Measurements from ENCODE around the gene CUX1.
"Not testable (repeated sequence)": the region's sequence is repeated elsewhere in the genome, so short reads cannot be mapped to it uniquely, and the experiment has no call there.

Gene CUX1

DNA sequence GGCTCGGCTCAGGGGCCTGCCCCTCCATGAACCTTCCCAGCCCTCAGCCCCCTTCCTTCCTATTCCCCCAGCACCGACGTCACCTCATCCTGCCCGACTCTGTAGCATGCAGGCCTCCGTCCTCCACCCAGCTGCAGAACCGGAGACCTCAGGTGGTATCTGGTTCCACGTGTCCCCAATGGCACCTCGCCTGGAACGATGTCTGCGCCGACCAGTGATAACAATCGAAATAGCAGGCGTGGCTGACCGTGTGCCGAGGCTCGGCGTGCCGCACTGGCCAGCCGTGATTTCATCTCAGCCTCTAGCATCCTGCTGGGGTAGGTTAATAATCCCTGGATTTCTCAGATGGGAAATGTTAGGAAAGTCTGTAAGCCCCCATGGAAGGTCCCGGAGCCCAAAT lies 171.7 kb downstream of the CUX1 start:
- DNase-seq, result no peak

DNA sequence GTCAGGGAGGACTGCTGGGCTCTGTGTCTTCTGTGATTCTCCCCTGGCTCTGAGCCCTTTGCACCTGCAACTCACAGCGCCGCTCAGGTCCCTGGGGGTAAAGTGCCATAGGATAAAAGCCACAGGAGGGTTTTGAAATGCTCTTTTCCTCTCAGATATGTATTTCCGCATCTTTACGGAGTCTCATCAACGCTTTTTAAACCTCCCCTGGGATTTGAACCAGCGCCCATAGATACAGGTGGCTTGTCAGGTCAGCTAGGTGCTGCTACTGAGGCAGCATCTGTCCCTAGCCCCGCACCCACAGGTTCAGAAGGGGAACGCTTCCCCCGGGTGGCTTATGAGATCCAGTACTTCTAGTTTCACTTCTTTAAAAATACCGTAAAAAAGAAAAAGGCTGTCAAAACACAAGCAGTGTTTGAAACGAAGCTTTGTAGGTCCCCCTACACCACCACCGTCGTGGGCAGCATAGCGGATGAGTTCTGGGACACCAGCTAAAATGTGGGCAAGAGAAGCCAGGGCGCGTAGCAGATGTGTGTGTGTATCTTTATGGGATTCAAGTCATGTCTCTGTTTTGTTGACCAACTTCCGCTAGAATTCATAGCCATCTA lies 173.5 kb downstream of the CUX1 start:
- peak; percentile 69 for DNase-seq

DNA sequence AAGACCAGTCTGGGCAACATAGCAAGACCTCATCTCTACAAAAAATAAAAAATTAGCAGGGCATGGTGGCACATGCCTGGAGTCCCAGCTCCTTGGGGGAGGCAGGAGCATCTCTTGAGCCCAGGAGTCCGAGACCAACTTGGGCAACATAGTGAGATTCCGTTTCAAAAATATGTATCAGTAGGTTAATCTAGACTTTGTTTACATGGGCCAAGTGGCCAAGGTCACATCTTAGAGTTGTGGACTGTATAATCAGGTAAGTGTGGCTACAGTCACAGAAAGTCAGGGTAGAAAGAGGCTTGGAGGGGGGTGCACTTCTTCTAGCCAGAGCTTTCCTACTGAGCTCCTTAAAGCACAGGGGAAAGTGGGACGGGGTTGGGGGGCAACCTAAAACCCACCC lies 174.4 kb downstream of the CUX1 start:
- DNase-seq, result no peak

DNA sequence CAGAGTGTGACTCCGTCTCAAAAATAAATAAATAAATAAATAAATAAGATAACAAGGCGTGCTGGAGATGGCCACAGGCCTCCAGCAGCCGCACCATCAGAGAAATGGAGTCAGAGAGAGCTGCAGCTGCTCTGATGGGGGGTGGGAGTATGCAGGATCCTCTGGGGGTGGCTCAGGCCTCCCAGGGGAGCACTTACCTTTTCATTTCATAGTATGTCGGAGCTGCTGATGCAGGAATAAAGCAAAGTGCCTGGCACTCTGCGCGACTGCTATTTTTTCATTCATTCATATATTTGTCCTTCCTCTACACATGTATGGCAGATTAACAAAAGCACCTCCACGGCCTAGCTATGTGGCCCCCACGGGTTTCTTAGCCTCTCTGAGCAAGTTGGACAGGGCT lies 175.9 kb downstream of the CUX1 start:
- no peak for DNase-seq

GRCh38 chr7:101995121-101995520 lies 177.7 kb downstream of the CUX1 start:
- no peak for DNase-seq

DNA sequence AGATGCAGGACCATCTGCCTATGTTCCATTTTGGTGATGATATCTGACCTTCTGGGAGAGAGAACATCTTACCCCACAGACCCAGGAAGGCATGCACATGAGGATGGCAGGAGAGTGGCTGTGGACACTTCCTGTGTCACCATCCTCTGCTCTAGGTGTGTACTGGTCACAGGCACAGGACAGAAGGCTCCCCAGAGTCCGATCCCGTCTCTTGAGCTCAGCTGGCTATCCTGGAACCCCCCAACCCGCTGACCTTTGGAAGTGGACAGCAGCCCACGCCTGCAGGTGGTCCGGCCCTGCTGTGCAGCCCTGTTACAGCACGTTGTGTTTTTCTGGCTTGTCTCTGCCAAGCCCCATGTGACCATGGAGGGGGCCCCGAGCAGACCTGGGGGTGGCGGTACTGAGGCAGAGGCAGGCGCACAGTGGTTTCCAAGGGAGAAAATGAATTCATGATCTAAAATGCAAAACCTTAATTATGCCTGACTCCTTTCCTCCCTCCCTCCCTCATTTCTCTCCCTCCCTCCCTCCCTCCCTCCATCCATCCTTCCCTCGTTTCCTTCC lies 178.8 kb downstream of the CUX1 start:
- DNase-seq, result no peak

- DNase-seq, result no peak
Measured at GRCh38 chr7:101996876-101997275, 179.4 kb downstream of the CUX1 start.

DNA sequence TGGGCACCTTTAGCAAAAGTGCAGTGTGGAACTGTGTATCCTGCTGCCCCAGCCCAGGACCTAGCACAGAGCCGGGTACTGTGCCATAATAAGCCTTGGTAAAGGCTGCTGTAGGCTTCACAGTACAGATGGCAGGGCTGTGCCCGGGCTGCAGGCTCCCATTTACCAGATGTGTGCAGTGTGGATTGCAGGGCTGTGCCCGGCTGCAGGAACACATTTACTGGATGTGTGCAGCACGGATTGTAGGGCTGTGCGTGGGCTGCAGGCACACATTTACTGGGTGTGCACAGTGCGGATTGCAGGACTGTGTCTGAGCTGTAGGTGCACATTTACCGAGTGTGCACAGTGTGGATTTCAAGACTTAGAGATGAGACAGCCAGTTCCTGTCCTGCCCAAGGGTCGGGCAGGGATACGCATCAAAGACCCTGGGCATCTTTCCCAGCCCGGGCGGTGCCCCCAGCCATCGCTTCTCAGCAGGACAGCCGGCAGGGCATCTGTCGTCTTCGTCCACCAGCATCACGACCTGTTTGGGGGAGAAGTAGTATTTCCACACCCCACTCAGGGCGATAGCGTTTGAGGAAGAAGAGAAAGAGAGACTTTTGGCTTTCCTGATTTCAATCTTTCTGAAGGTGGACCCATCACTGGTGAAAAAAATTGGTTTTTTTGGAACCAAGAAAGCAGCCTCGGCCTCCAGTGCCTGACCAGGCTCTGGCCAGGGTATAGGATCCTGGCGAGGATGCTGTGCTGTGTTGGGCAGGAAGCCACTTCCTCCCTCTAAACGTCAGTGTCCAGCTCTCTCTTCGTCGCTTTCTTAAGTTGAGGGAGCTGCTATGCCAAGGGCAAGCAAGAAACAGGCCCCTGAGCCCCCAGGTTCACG lies 180.8 kb downstream of the CUX1 start:
- no peak for DNase-seq

- no peak for DNase-seq
Measured at GRCh38 chr7:101998906-101999240, 181.4 kb downstream of the CUX1 start.

- DNase-seq, result no peak
Measured at GRCh38 chr7:101999393-101999792, 182.0 kb downstream of the CUX1 start.

GRCh38 chr7:102000123-102000522 lies 182.7 kb downstream of the CUX1 start:
- DNase-seq, result no peak

GRCh38 chr7:102004229-102004628 lies 186.8 kb downstream of the CUX1 start:
- no peak for DNase-seq

- DNase-seq, result no peak
Measured at GRCh38 chr7:102004848-102005247, 187.4 kb downstream of the CUX1 start.

DNA sequence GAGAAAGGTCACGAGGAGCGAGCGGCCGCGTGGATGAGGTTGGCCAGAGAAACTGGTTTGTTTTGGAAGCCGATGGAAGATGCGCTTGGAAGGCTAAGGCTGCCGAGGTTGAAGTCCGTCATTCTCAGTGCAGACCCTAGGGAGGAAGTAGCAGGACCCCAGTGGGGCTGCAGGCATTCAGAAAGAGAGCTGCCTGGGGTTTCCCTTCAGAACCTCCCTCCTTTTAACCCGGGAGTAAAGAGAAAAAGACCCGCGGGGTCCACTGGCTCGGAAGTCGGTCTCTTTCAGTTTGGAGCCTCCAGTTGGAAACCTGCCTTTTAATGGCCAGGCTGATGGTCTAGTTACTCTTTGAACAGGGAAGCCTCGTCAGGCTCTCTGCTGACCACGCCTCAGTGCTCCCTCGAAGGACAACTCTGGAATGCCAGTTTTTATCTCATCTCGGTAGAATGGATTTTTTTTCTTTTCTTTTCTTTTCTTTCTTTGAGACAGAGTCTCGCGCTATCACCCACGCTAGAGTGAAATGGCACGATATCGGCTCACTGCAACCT lies 188.6 kb downstream of the CUX1 start:
- no peak for DNase-seq

DNA sequence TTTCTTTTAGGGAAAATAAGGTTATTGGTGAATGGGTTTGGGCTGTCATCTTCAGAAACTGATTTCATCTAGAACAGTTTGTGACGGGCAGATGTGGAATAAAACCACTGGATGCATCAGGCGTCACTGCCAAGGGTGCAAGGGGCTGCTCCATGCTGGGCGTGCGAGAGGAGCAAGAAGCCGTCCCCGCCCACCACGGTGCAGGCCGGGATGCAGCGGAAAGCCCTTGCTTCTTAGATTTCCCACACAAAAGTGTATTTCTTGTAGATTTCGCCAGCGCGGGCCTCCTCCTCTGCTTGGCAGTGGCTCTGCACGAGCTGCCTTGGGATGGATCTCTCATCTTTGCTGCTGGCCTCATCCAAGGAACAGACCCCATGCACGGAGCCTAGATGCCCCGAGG lies 189.3 kb downstream of the CUX1 start:
- no peak for DNase-seq

- DNase-seq, result no peak
Measured at GRCh38 chr7:102008535-102009262, 191.3 kb downstream of the CUX1 start.

DNA sequence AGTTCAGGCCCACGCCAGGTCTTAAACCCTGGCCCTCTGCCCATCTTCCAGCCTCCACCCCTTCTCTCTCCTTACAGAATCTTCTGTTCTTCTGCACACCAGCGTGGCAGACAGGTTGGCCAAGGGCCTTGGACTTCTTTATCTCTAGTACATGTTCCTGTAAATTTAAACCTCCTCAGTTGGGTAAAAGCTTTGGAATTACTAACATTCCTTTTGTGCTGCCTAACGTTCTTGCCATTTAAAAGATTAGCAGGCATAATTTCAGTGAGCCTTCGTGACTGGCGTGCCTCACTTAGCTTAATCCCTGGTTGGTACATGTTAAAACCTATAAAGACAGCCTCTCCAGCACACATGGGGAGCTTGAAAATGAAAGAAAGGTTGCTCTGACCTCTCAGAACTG lies 192.2 kb downstream of the CUX1 start:
- no peak for DNase-seq

DNA sequence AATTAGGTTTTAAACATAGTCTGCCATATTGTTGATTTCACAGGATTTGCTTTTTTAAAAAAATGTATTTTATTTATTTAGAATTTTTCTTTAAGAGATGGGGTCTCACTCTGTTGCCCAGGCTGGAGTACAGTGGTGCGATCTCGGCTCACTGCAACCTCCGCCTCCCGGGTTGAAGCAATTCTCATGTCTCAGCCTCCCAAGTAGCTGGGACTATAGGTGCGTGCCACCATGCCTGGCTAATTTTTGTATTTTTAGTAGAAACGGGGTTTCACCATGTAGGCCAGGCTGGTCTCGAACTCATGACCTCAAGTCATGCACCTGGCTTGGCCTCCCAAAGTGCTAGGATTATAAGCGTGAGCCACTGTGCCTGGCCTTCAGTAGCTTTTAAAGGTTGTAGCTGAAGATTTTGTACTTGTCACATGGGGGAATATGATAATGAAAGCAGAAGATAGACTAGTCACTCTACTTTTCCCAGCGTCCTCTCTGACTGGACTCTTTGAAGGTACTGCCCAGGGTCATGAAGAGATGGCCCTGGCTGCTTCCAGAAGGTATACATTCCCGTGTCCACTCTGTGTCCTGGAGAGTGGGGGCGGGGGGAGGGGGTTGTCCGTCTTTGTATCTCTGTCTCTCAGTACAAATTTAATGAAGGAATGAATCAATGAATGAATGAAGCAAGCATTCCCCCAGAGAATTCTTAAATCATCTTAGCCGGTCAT lies 194.8 kb downstream of the CUX1 start:
- not testable (repeated sequence) for DNase-seq

- no peak for DNase-seq
Measured at GRCh38 chr7:102012941-102013461, 195.6 kb downstream of the CUX1 start.

DNA sequence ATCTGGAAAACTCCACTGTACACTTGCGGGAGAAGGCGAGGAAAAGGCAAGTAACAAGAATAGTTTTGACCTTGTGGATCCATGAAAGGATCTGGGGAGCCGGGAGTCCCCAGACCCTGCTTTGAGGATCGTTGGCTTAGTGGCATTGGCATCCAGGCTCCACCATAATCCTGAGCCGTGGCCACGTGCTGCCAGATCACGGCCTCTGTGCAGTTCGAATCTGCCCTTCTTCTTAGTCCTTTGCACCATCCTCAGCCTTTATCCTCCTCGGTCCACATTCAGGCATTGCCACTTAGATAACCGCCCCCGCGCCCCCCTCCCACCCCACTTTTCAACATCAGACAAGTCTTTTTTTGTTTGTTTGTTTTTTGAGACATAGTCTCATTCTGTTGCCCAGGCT lies 201.4 kb downstream of the CUX1 start:
- DNase-seq, result no peak

DNA sequence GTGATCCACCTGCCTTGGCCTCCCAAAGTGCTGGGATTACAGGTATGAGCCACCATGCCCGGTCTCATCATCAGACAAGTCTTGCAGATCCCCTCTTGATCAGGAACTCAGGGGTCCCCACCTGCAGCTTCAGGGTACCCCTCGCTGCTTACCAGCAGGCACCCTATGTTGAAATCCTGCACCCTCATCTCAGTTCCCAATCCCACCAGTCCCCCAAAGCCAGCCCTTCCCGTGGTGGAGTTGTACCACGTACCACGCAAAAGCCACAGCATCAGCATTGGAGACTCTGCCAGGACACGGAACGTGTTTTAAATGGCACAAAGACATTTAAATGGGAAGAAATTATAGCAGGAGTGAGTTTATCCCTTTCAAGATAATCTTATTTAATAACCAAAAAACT lies 202.0 kb downstream of the CUX1 start:
- DNase-seq, result no peak

DNA sequence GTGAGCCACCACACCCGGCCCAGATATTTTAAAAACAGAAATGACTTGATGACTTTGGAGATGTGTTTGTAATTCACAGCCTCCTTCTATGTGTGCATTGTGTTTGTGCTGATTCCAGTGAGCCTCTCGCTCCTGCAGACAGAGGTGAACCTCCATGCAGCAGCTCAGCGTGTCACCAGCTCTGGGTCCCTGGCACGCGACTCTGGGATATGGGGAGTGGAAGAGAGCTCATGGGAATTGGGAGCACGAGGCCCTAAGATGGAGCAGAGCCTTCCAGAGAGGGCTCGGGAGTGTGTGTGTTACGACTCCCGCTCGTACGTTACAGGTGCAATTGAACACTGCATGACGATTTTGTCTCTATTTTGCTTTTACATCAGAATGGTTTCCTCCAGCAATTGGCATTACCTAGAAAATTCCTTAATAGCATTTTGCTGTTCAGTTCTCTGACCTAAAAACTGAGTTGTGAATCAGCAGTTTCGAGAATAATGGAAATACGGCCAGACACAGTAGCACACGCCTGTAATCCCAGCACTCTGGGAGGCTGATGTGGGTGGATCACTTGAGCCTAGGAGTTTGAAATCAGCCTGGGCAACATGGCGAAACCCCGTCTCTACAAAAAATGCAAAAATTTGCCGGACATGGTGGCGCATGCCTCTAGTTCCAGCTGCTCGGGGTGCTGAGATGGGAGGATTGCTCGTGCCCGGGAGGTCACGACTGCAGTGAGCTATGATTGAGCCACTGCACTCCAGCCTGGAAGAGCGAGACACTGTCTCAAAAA lies 204.6 kb downstream of the CUX1 start:
- DNase-seq, result no peak
